Posterior cingulate gyrus (tissue), 11 donors: ENCODE data around the gene ATP6V0E2.
"Not testable (repeated sequence)": the region's sequence is repeated elsewhere in the genome, so short reads cannot be mapped to it uniquely, and the experiment has no call there.

ENCODE experiments used
- DNase-seq, 10 donors: peaks; one replicate each; pipeline versions ENCODE4 v3.0.0 to v3.0.0-alpha.2; 2020 to 2021; ENCODE audit warnings: mixed read lengths in 3 of 10
- intact Hi-C: fragments of 100-400 bp; cut with DNase I; formaldehyde crosslinking; loops from one replicate; pipeline ENCODE4 v1.15.1; 2023

The ATP6V0E2 gene

GRCh38 chr7:149873074-149873969 is at the start of gene ATP6V0E2:
TSS of gene ATP6V0E2 (plus strand) at chr7:149873969. CDS start at chr7:149874066, 97 bp downstream.
- peak; percentile 94 to 99 (median 97) for DNase-seq
- intact Hi-C loops = loop anchor here (1.0 to 10.0 kb wide), 2 partner anchors 35 to 511 kb away; partner anchors contain the start of gene ZNF862

- intact Hi-C loops = no loop called here
- DNase-seq = peak in 4 of 10 donors; percentile 20 to 80 (median 57)
These were observed 49.4 kb upstream of the ATP6V0E2 start for GRCh38 chr7:149824301-149824741.

- intact Hi-C loops = no loop called here
- peak in 3 of 10 donors; percentile 22 to 80 (median 69) for DNase-seq
These were observed 48.8 kb upstream of the ATP6V0E2 start for GRCh38 chr7:149824748-149825566.

- peak in 4 of 10 donors; percentile 9 to 79 (median 52) for DNase-seq
- intact Hi-C loops = no loop called here
These were observed 48.0 kb upstream of the ATP6V0E2 start for GRCh38 chr7:149825567-149826343.

- intact Hi-C loops = no loop called here
- peak in 2 of 10 donors; percentile 36 to 67 for DNase-seq
These were observed 47.3 kb upstream of the ATP6V0E2 start for GRCh38 chr7:149826344-149827088.

GRCh38 chr7:149827089-149827981 is 46.4 kb upstream of the ATP6V0E2 start:
- DNase-seq = peak in 2 of 10 donors; percentile 76 to 78
- intact Hi-C loops = no loop called here

GRCh38 chr7:149828357-149829309 is 45.1 kb upstream of the ATP6V0E2 start:
- intact Hi-C loops = no loop called here
- peak in 2 of 10 donors; percentile 45 to 79 for DNase-seq

- DNase-seq = peak in 1 of 10 donors; percentile 11
- intact Hi-C loops = not testable (repeated sequence)
These were observed 43.2 kb upstream of the ATP6V0E2 start for GRCh38 chr7:149830527-149830926.

- intact Hi-C loops = no loop called here
- DNase-seq = peak in 2 of 10 donors; percentile 27 to 60
These were observed 42.6 kb upstream of the ATP6V0E2 start for GRCh38 chr7:149830997-149831740.

GRCh38 chr7:149831741-149832219 is 42.0 kb upstream of the ATP6V0E2 start:
- intact Hi-C loops = no loop called here
- peak in 1 of 10 donors; percentile 43 for DNase-seq

GRCh38 chr7:149832332-149833041 is 41.3 kb upstream of the ATP6V0E2 start:
- DNase-seq = no peak
- intact Hi-C loops = no loop called here

- peak in 1 of 10 donors; percentile 34 for DNase-seq
- intact Hi-C loops = no loop called here
These were observed 40.2 kb upstream of the ATP6V0E2 start for GRCh38 chr7:149833495-149834130.

- intact Hi-C loops = no loop called here
- DNase-seq = no peak
These were observed 39.2 kb upstream of the ATP6V0E2 start for GRCh38 chr7:149834601-149835000.

GRCh38 chr7:149836434-149836833 is 37.3 kb upstream of the ATP6V0E2 start:
- no peak for DNase-seq
- intact Hi-C loops = no loop called here

GRCh38 chr7:149837564-149838223 is 36.1 kb upstream of the ATP6V0E2 start:
- peak in 1 of 10 donors; percentile 60 for DNase-seq
- intact Hi-C loops = loop anchor here (1.0 kb wide), 1 partner anchor 36 kb away; the partner anchor contains the start of gene ATP6V0E2
